ENCODE measurements around the gene FKBP8.

The FKBP8 gene

DNA sequence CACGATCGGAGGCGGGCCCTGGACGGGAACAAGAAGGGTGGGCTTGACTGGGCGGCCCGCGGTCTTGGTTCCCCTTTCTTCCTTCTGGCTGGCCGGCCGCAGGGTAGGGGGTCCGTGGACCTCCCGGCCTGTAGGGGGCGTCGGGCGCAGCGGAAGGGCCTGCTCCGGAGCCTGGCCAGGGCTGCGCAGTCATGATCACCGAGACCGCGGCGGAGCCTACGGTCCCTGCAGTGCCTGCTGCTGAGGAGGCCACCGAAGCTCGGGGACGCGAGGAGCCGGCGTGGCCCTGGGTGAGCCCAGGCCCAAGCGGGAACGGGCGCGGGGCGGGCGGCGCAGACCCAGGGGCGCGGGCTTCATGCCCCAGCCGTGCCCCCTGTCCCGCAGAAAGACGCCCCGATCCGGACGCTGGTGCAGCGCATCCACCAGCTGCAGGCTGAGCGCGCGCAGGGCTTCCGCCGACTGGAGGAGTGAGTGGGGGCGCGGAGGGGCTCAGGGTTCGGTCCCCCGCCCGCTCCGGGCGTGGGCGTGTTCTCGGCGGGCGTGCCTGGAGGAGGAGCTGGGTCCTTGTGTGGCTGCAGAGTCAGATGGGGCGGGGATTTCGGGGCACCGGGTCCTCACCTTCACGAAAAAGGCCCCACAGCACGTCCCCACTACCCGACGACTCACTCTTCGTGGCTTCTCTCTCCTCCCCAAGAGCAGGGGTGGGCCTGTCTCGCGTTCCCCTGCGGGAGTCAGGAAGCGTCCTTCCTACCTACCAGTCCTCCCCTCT is 45.4 kb upstream of the FKBP8 start, which contains the start of gene REX1BD:
Gene REX1BD, plus strand, starts transcription at position 188 of the 769 bp plus-strand sequence. Its CDS starts 4 bp downstream, at position 192.
- DNase-seq (ENCODE audit: extremely low read depth, insufficient read length): peak; percentile 93
- H3K36me3 ChIP-seq (ENCODE audit: control insufficient read depth, insufficient read depth, low read length): peaks cover 4% of the 10 kb centered on the region
- TF ChIP-seq, protein P1, sequence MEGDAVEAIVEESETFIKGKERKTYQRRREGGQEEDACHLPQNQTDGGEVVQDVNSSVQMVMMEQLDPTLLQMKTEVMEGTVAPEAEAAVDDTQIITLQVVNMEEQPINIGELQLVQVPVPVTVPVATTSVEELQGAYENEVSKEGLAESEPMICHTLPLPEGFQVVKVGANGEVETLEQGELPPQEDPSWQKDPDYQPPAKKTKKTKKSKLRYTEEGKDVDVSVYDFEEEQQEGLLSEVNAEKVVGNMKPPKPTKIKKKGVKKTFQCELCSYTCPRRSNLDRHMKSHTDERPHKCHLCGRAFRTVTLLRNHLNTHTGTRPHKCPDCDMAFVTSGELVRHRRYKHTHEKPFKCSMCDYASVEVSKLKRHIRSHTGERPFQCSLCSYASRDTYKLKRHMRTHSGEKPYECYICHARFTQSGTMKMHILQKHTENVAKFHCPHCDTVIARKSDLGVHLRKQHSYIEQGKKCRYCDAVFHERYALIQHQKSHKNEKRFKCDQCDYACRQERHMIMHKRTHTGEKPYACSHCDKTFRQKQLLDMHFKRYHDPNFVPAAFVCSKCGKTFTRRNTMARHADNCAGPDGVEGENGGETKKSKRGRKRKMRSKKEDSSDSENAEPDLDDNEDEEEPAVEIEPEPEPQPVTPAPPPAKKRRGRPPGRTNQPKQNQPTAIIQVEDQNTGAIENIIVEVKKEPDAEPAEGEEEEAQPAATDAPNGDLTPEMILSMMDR (IDR thresholded peaks at IDR 0.05; ENCODE audit: insufficient read depth, low read length, poor library complexity, severe bottlenecking): peak; percentile 94
- peak within 1 kb of the TSS; percentile 76 for H3K4me3 ChIP-seq (replicated peaks; ENCODE audit: low read depth, low read length)
- H3K27me3 ChIP-seq (replicated peaks; ENCODE audit: control insufficient read depth, insufficient read depth, low read length): no peaks in the 10 kb centered on the region

DNA sequence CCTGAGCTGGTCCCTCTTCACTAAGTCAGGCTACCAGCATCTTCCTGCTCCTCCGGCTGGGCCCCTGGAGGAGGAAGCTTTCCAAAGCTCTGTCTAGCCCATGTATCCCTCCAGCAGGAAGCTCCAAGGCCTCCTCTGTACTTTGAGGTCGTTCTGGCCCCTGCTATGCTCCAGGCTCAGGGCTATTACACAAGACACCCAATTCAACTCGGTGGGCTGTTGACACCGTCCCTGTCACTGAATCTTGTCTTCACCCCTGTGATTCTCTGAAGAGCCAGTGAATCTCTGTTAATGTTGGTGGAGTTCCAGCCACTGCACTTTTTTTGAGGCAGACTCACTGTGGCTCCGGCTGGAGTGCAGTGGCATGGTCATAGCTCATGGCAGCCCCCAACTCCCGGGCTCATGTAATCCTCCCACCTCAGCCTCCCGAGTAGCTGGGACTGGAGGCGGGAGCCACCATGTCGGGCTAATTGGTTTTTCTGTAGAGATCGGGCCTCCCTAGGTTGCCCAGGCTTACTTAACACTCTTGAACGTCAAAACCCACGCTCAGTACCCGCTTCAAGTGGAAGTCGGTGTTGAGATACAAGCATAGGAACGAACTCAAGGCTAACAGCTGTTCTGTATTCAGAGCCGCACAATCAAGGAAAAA is 44.7 kb upstream of the FKBP8 start:
- Histone ChIP-seq H3K27me3 (replicated peaks; ENCODE audit: control insufficient read depth, insufficient read depth, low read length) (no peaks in the 10 kb centered on the region), H3K4me3 (replicated peaks; ENCODE audit: low read depth, low read length) (peak overlapping the region; percentile 76), H3K36me3 (ENCODE audit: control insufficient read depth, insufficient read depth, low read length) (peaks cover 4% of the 10 kb centered on the region)
- TF ChIP-seq, protein P1 (IDR thresholded peaks at IDR 0.05; ENCODE audit: insufficient read depth, low read length, poor library complexity, severe bottlenecking): no peak
- no peak for DNase-seq (ENCODE audit: extremely low read depth, insufficient read length)

DNA sequence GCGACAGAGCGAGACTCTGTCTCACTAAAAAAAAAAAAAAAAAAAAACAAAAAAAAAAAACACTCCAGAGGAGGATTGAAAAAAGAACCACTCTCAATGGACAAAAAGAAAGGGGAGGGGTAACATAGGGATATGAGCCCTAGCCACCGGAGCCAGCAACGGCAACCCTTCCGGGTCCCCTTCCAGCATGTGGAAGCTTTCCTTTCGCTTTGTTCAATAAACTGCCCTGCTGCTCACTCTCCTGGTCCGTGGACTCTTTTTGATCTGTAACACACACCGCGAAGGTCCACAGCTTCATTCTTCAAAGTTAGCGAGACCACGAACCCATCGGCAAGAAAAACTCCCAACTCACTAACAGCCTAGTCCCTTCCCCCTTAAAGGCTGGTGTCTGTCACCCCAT is 44.2 kb upstream of the FKBP8 start:
- TF ChIP-seq, protein P1 (IDR thresholded peaks at IDR 0.05; ENCODE audit: insufficient read depth, low read length, poor library complexity, severe bottlenecking): no peak
- Histone ChIP-seq H3K4me3 (replicated peaks; ENCODE audit: low read depth, low read length) (no peak overlapping the region), H3K27me3 (replicated peaks; ENCODE audit: control insufficient read depth, insufficient read depth, low read length) (no peaks in the 10 kb centered on the region), H3K36me3 (ENCODE audit: control insufficient read depth, insufficient read depth, low read length) (peaks cover 4% of the 10 kb centered on the region)
- no peak for DNase-seq (ENCODE audit: extremely low read depth, insufficient read length)

DNA sequence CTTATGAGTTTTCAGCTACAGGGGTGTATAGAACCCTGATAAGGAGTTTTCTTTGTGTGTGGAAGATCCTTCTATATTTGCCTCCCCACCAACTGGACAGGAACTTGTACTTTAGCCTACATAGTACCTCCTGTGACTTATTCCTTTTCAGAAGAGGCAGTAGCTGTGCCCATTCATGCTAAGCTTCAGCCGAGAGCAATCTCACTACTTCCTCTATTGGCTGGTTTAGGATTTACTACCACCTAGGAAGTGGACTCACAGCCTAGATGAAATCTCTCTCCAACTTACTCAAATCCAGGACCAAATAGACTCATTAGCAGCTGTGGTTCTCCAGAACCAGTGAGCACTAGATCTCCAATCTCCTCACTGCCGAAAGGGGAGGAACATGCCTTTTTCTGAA is 42.9 kb upstream of the FKBP8 start:
- peaks cover 4% of the 10 kb centered on the region for H3K36me3 ChIP-seq (ENCODE audit: control insufficient read depth, insufficient read depth, low read length)
- no peak for DNase-seq (ENCODE audit: extremely low read depth, insufficient read length)
- H3K4me3 ChIP-seq (replicated peaks; ENCODE audit: low read depth, low read length): no peak overlapping the region
- TF ChIP-seq, protein P1 (IDR thresholded peaks at IDR 0.05; ENCODE audit: insufficient read depth, low read length, poor library complexity, severe bottlenecking): peak; percentile 18
- no peaks in the 10 kb centered on the region for H3K27me3 ChIP-seq (replicated peaks; ENCODE audit: control insufficient read depth, insufficient read depth, low read length)

DNA sequence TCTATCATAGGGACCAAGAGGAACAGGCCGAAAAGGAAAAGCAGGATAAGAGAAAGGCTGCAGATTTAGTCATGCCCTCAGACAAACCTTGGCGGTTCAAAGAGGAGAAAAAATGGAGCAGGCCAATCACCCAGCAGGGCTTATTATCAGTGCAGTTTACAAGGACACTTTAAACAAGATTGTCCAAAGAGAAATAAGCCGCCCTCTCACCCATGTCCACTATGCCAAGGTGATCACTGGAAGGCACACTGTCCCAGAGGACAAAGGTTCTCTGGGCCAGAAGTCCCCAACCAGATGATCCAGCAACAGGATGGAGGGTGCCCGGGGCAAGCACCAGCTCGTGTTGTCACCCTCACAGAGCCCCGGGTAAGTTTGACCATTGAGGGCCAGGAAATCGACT is 36.9 kb upstream of the FKBP8 start:
- DNase-seq (ENCODE audit: extremely low read depth, insufficient read length): no peak
- no peak overlapping the region for H3K4me3 ChIP-seq (replicated peaks; ENCODE audit: low read depth, low read length)
- no peaks in the 10 kb centered on the region for H3K27me3 ChIP-seq (replicated peaks; ENCODE audit: control insufficient read depth, insufficient read depth, low read length)
- peaks cover 18% of the 10 kb centered on the region for H3K36me3 ChIP-seq (ENCODE audit: control insufficient read depth, insufficient read depth, low read length)
- TF ChIP-seq, protein P1 (IDR thresholded peaks at IDR 0.05; ENCODE audit: insufficient read depth, low read length, poor library complexity, severe bottlenecking): no peak
